Measurements from ENCODE around the gene TMEM273.

GRCh38 chr10:49189422-49189821 is 1.2 kb upstream of the TMEM273 start:
- no peak for TF ChIP-seq CTCF (IDR thresholded peaks at IDR 0.05)
- TF ChIP-seq POLR2A (IDR thresholded peaks at IDR 0.05): no peak
- no peak for TF ChIP-seq EP300 (IDR thresholded peaks at IDR 0.05)

Data from tibial nerve (tissue), 4 donors.